Activated CD8-positive, alpha-beta T cell treated with anti-CD3 and anti-CD28 coated beads, Interleukin-2, amount 10 ng/mL, durations not matched to agents 7 days and 5 days (primary cell): ENCODE data around the gene PSORS1C1. TPM values are rescaled to one million over a fixed set of nuclear protein-coding genes. Genes with fewer than 3 reads are reported as not detected.
"Not testable (repeated sequence)": the region's sequence is repeated elsewhere in the genome, so short reads cannot be mapped to it uniquely, and the experiment has no call there.

Source experiments
- ATAC-seq: fragments of 150-1000 bp; cut with Tn5 transposase; one replicate; pipeline ENCODE4 v1.10.0; 2021; ENCODE audit warnings: moderate library complexity
- CTCF ChIA-PET: fragments of 350-600 bp; sonication (Branson Sonifier 250); formaldehyde crosslinking; loops from one replicate; lab custom pipeline; 2021; ENCODE audit warnings: antibody characterized with exemption; lab: Charles Lee
- POLR2A ChIA-PET: fragments of 350-600 bp; sonication (Branson Sonifier 250); formaldehyde crosslinking; loops from one replicate; lab custom pipeline; 2021; ENCODE audit warnings: antibody characterized with exemption; lab: Charles Lee
- DNase-seq: peaks from one replicate; pipeline ENCODE4 v3.0.0-alpha.2; 2020
- H3K27ac Mint-ChIP-seq: one replicate; pipeline ENCODE4 v1.8.0; 2021; ENCODE audit warnings: mild to moderate bottlenecking, mixed read lengths
- H3K27me3 Mint-ChIP-seq: one replicate; pipeline ENCODE4 v1.8.0; 2021; ENCODE audit warnings: low read depth, mixed read lengths
- H3K36me3 Mint-ChIP-seq: one replicate; pipeline ENCODE4 v1.8.0; 2021; ENCODE audit warnings: low read depth, mixed read lengths
- H3K4me1 Mint-ChIP-seq: one replicate; pipeline ENCODE4 v1.8.0; 2021; ENCODE audit warnings: low read depth, mixed read lengths
- H3K4me3 Mint-ChIP-seq: one replicate; pipeline ENCODE4 v1.8.0; 2021; ENCODE audit warnings: mild to moderate bottlenecking, mixed read lengths
- H3K9me3 Mint-ChIP-seq: one replicate; pipeline ENCODE4 v1.8.0; 2022; ENCODE audit warnings: mixed read lengths; ENCODE audit not compliant: insufficient read depth
- total RNA-seq, 2 experiments: library from RNA; stranded (reverse); gene quantifications; one replicate each; pipeline ENCODE4 v1.2.3, GENCODE V29; 2021

The PSORS1C1 gene
- total RNA-seq, 2 experiments from 2014 or later, result not detected

DNA sequence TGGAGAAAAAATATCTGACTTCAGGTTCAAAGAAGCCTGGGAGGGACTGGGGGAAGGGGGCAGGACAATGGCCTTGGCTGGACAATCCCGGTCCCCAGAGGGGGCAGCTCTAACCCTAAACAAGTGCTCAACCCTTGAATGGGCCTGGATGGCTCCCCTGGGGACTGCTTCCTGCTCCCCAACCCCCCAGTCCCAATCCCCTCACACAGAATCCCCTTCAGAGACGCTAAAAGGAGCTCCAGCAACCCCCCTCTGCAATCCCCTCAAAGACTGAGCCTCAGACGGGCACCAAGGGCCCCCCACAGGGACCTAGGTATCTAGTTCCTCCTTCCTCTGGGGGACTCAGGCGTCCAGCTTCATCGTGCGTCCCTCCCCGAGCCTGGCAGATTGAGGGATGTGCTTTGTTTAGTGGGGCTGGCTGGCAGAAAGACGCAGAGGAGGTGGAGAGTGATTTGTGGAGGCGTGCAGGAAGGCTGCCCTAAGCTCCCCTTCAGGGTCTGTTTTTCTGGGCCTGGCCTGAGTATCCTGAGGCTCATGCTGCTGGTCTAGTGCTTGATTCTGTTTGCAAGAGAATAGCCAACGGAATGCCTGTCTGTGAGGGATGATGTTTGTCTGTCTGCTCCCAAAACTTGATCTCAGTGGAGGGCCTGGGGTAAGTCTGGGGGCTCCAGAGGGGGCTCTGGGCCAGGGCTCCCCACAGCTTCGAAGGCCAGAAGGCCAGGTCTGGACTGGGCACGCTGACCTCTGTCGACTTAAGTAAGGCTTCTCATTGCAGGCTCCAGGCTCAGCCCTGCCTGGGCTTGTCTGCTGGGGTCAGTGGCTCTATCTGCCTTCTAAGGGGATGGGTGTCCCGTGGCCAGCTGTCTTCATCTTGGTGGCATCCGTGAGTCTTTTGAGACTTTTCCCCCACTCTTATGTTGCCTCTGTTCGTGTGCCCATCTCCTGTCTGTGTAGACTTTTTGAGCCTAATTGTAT is 57.6 kb downstream of the PSORS1C1 start:
- H3K27ac Mint-ChIP-seq, result peak overlapping the region; percentile 37
- ATAC-seq (no peak), DNase-seq (no peak)
- no peaks in the 10 kb centered on the region for H3K9me3 Mint-ChIP-seq
- no peak overlapping the region for H3K4me3 Mint-ChIP-seq
- CTCF ChIA-PET, result no interaction called here
- H3K27me3 Mint-ChIP-seq, result no peaks in the 10 kb centered on the region
- H3K4me1 Mint-ChIP-seq, result peaks cover 12% of the 10 kb centered on the region
- POLR2A ChIA-PET, result no interaction called here
- no peaks in the 10 kb centered on the region for H3K36me3 Mint-ChIP-seq

- peaks cover 12% of the 10 kb centered on the region for H3K4me1 Mint-ChIP-seq
- CTCF ChIA-PET, result no interaction called here
- ATAC-seq (no peak), DNase-seq (no peak)
- H3K36me3 Mint-ChIP-seq, result no peaks in the 10 kb centered on the region
- no peak overlapping the region for H3K4me3 Mint-ChIP-seq
- no peaks in the 10 kb centered on the region for H3K9me3 Mint-ChIP-seq
- POLR2A ChIA-PET, result no interaction called here
- no peaks in the 10 kb centered on the region for H3K27me3 Mint-ChIP-seq
- H3K27ac Mint-ChIP-seq, result no peak overlapping the region
These were observed 58.4 kb downstream of the PSORS1C1 start for GRCh38 chr6:31172973-31173384.

DNA sequence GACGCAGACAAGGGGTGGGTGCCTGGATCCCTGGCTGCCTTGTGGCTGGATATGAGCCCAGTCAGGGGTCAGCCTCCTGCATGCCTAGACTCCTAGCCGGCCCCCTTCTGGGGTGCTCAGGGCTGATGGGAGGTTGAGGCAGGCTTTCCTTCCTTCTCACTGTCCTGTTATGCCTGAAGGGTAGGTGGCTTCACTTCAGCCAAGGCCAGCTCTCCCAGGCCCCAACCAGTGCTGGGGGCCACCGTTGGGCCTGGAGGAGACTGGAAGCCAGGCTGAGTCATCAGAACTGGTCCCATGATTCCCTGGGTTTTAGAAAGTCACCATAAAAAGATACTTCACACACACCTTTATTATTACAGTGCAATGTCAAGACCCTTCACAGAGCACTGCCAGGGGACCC is 58.8 kb downstream of the PSORS1C1 start:
- CTCF ChIA-PET, result no interaction called here
- POLR2A ChIA-PET, result no interaction called here
- no peaks in the 10 kb centered on the region for H3K36me3 Mint-ChIP-seq
- H3K27ac Mint-ChIP-seq, result no peak overlapping the region
- H3K27me3 Mint-ChIP-seq, result no peaks in the 10 kb centered on the region
- no peak for ATAC-seq
- DNase-seq, result no peak
- no peaks in the 10 kb centered on the region for H3K9me3 Mint-ChIP-seq
- peaks cover 14% of the 10 kb centered on the region for H3K4me1 Mint-ChIP-seq
- H3K4me3 Mint-ChIP-seq, result no peak overlapping the region

DNA sequence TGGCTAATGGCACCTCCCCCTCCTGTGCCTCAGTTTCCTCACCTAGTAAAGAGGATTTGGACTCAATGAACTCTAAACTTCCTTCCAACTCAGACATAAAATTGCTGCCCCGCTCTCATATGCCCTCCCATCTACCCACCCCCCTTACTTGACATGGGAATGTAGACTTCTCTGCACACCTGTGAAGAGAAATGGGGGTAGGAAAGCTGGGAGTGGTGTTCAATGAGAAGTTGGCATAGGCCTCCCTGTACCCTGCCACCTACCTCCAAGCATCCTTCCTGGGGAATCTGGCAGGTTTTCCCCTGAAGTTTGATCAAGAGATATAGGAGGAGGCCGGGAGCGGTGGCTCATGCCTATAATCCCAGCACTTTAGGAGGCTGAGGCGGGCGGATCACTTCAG is 59.8 kb downstream of the PSORS1C1 start:
- no peak overlapping the region for H3K4me3 Mint-ChIP-seq
- CTCF ChIA-PET, result interaction anchor here (0.7 to 1.7 kb wide), 2 partner anchors 12 to 192 kb away, joined by 3 to 7 read pairs; no protein-coding TSS in a partner anchor
- H3K27ac Mint-ChIP-seq, result no peak overlapping the region

GRCh38 chr6:31175971-31176370 is 61.4 kb downstream of the PSORS1C1 start:
- H3K4me1 Mint-ChIP-seq, result peaks cover 23% of the 10 kb centered on the region
- H3K36me3 Mint-ChIP-seq, result no peaks in the 10 kb centered on the region
- peak overlapping the region; percentile 44 for H3K27ac Mint-ChIP-seq
- ChIA-PET CTCF (interaction anchor here (1.0 to 1.5 kb wide), 2 partner anchors 31 to 96 kb away, joined by 3 read pairs; no protein-coding TSS in a partner anchor), POLR2A (interaction anchor here (1.7 kb wide), 1 partner anchor 17 kb away, joined by 7 read pairs; the partner anchor contains the start of gene TCF19)
- H3K27me3 Mint-ChIP-seq, result no peaks in the 10 kb centered on the region
- ATAC-seq, result peak; percentile 63
- no peaks in the 10 kb centered on the region for H3K9me3 Mint-ChIP-seq
- H3K4me3 Mint-ChIP-seq, result no peak overlapping the region
- peak; percentile 49 for DNase-seq

More for the DNA sequence above, 59.8 kb downstream of the PSORS1C1 start:
- no peaks in the 10 kb centered on the region for H3K27me3 Mint-ChIP-seq
- H3K4me1 Mint-ChIP-seq, result peaks cover 23% of the 10 kb centered on the region
- H3K36me3 Mint-ChIP-seq, result no peaks in the 10 kb centered on the region
- DNase-seq (no peak), ATAC-seq (no peak)
- POLR2A ChIA-PET, result interaction anchor here (1.0 kb wide), 1 partner anchor 9 kb away, joined by 3 read pairs; no protein-coding TSS in a partner anchor
- H3K9me3 Mint-ChIP-seq, result no peaks in the 10 kb centered on the region

GRCh38 chr6:31178143-31179041 is 63.8 kb downstream of the PSORS1C1 start:
- Mint-ChIP-seq H3K4me1 (peaks cover 23% of the 10 kb centered on the region), H3K9me3 (no peaks in the 10 kb centered on the region), H3K27ac (no peak overlapping the region), H3K36me3 (no peaks in the 10 kb centered on the region), H3K27me3 (no peaks in the 10 kb centered on the region), H3K4me3 (no peak overlapping the region)
- ChIA-PET POLR2A (interaction anchor here (0.8 kb wide), 1 partner anchor 18 kb away, joined by 3 read pairs; no protein-coding TSS in a partner anchor), CTCF (no interaction called here)
- DNase-seq, result no peak
- no peak for ATAC-seq

DNA sequence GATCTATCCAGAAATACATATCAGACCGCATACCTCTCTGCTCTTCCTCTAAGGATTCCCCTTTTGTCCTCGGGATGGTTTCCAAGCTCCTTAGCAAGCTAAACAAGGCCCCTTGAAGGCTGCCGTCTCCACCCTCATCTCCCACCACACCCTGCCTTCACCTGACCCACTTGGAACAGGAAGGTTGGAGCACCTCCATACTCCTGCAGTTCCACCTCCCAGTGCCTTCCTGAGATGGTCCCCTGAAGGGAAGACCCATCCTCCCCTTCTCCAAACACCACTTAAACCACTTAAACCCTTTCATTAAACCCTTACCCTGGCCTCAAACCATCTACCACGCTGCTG is 64.4 kb downstream of the PSORS1C1 start:
- Mint-ChIP-seq H3K4me1 (peaks cover 23% of the 10 kb centered on the region), H3K36me3 (no peaks in the 10 kb centered on the region), H3K27ac (no peak overlapping the region), H3K27me3 (no peaks in the 10 kb centered on the region), H3K4me3 (no peak overlapping the region), H3K9me3 (no peaks in the 10 kb centered on the region)
- ATAC-seq (no peak), DNase-seq (no peak)
- CTCF ChIA-PET, result no interaction called here
- POLR2A ChIA-PET, result no interaction called here

DNA sequence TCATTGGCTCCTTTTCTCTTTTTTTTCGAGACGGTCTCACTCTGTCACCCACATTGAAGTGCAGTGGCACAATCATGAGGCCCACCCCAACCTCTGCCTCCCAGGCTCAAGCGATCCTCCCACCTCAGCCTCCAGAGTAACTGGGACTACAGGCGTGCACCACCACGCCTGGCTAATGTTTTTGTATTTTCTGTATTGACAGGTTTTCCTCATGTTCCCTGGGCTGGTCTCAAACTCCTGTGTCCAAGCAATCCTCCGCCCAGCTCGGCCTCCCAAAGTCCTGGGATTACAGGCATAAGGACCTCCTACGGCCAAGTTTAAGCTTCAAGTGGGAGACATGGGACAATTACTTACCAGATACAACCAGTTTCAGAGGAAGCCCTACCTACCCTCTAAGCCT is 65.3 kb downstream of the PSORS1C1 start:
- DNase-seq (no peak), ATAC-seq (no peak)
- no peak overlapping the region for H3K27ac Mint-ChIP-seq
- ChIA-PET POLR2A (no interaction called here), CTCF (no interaction called here)
- H3K4me3 Mint-ChIP-seq, result peak overlapping the region; percentile 74
- no peaks in the 10 kb centered on the region for H3K36me3 Mint-ChIP-seq
- H3K4me1 Mint-ChIP-seq, result peaks cover 23% of the 10 kb centered on the region
- no peaks in the 10 kb centered on the region for H3K9me3 Mint-ChIP-seq
- H3K27me3 Mint-ChIP-seq, result no peaks in the 10 kb centered on the region

DNA sequence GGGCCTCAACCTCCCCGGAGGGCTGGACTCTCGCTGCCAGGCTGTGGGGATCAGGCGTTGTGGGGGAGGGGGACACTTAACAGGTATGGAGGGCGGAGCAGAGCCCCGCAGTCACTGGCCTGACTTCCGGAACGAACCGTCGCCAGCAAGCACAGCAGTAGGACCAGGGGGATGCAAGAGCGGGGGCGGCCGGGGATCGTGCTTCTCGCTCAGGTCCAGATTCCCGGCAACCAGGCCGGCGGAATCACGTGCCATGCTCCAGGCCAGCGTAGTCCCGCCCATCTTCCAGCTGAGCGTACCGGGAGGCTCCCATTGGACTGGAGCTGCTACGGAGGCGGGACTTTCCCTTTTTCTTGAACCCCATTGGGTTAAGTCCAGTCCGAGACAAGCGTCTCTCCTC is 65.9 kb downstream of the PSORS1C1 start:
- Mint-ChIP-seq H3K9me3 (no peaks in the 10 kb centered on the region), H3K4me3 (peak overlapping the region; percentile 74), H3K27me3 (no peaks in the 10 kb centered on the region), H3K4me1 (peaks cover 20% of the 10 kb centered on the region), H3K27ac (peak overlapping the region; percentile 70), H3K36me3 (no peaks in the 10 kb centered on the region)
- ATAC-seq (peak; percentile 89), DNase-seq (peak; percentile 66)
- ChIA-PET POLR2A (no interaction called here), CTCF (interaction anchor here (0.6 kb wide), 1 partner anchor 77 kb away, joined by 5 read pairs; no protein-coding TSS in a partner anchor)

DNA sequence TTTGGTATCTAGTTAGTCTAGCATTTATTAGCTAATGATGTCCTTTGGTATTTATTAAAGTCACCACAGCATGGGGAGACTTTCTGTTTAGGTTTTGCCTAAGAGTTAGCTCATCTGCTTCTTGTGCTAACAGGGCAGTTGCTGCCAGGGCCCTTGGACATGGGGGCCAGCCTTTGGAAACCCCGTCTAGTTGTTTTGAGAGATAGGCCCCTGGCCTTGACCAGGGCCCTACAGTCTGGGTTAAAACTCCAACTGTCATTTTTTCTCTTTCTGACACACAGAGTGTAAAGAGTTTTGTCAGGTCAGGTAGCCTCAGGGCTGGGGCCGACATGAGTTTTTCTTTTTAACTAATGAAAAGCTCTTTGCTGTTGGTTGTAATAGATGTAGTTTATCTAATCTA is 68.7 kb downstream of the PSORS1C1 start:
- POLR2A ChIA-PET, ATAC-seq, DNase-seq, H3K36me3 Mint-ChIP-seq, H3K9me3 Mint-ChIP-seq, H3K4me3 Mint-ChIP-seq, H3K27me3 Mint-ChIP-seq, H3K27ac Mint-ChIP-seq: not testable (repeated sequence)
- peaks cover 19% of the 10 kb centered on the region for H3K4me1 Mint-ChIP-seq
- CTCF ChIA-PET, result interaction anchor here (0.6 to 1.0 kb wide), 3 partner anchors 51 to 190 kb away, joined by 3 to 5 read pairs (median 4); no protein-coding TSS in a partner anchor

DNA sequence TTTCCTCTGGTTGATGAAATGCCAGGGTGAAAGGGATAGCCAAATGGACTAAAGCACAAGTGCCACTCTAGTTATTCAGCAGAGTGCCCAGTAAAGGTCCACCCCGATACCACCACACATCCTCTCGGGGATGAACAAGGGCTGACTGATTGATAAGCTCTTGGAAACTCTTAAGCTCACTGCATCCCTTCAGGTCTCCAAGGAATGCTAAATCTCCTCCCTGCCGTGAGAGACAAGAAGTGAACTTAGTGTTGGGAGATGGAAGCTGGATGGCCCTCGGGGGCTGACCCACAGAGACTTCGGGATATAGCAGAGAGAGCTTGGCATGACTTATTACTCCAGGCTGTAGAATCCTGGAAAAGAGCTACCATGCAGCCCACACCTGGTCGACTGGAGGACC is 69.3 kb downstream of the PSORS1C1 start:
- POLR2A ChIA-PET, ATAC-seq, DNase-seq, H3K4me3 Mint-ChIP-seq, H3K27ac Mint-ChIP-seq, H3K27me3 Mint-ChIP-seq, H3K9me3 Mint-ChIP-seq, H3K36me3 Mint-ChIP-seq: not testable (repeated sequence)
- CTCF ChIA-PET, result interaction anchor here (0.6 to 1.0 kb wide), 4 partner anchors 9 to 190 kb away, joined by 3 to 5 read pairs (median 4); no protein-coding TSS in a partner anchor
- peaks cover 13% of the 10 kb centered on the region for H3K4me1 Mint-ChIP-seq
